ENCODE results near the gene ASB16.

DNA sequence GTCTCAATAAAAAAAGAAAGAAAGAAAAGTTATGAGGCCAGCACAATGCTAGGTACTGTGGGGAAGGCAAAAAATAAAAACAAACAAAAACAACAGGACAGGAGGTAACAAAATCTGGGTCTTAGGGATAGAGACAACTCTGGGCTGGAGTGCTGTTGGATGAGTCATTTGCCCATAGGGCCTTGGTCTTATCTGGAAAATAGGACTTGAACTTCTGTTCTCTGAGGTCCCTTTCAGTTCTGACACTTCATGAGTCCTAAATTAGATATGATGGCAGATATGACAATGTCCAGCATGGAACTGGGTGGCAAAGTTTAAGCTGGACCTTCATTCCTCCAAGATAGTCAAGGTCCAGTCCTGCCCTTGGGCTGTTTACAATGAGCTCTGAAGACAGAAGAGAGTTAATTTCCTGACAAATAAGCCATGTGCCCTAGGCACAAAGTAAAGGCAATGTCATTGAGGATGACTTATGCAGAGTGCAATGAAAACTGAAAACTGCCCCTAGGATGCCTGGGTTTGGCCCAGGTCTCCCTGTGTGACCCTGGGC, 38.2 kb upstream of the ASB16 start:
- TF ChIP-seq POLR2A (IDR thresholded peaks at IDR 0.05; ENCODE audit: low read length): no peak
- no peak for TF ChIP-seq GATA1 (IDR thresholded peaks at IDR 0.05; ENCODE audit: low read depth, low read length)

All from erythroblast (primary cell).